HAP-1 (cell line): ENCODE results near the gene TBC1D10A.

Experiments
- DNase-seq, 2 experiments: peaks; one replicate each; pipeline ENCODE4 v3.0.0-alpha.2; 2016 to 2020; ENCODE audit warnings: low spot score in 2 of 2
- H3K27me3 ChIP-seq: fragments of 250-450 bp; sonication (Bioruptor Pico); 2 replicates; pipeline ENCODE4 v1.5.1; 2020; ENCODE audit warnings: low read depth, mild to moderate bottlenecking, moderate library complexity
- H3K36me3 ChIP-seq: fragments of 250-450 bp; sonication (Bioruptor Pico); replicated peaks from 2 replicates; pipeline ENCODE4 v1.5.1; 2020; ENCODE audit warnings: mild to moderate bottlenecking
- H3K4me1 ChIP-seq: fragments of 250-450 bp; sonication (Bioruptor Pico); 2 replicates; pipeline ENCODE4 v1.5.1; 2020; ENCODE audit warnings: mild to moderate bottlenecking
- H3K4me3 ChIP-seq: fragments of 250-450 bp; sonication (Bioruptor Pico); 2 replicates; pipeline ENCODE4 v1.5.1; 2020; ENCODE audit warnings: mild to moderate bottlenecking, moderate library complexity
- H3K9me3 ChIP-seq: fragments of 250-450 bp; sonication (Bioruptor Pico); 2 replicates; pipeline ENCODE4 v1.5.1; 2020; ENCODE audit warnings: mild to moderate bottlenecking, moderate library complexity
- in situ Hi-C: fragments of 300-500 bp; cut with MboI; formaldehyde crosslinking; loops from 3 replicates; pipeline ENCODE4 v1.14.3; 2020; ENCODE audit warnings: low sequenced_read_pairs, inconsistent platforms, mixed read lengths

TBC1D10A gene

DNA sequence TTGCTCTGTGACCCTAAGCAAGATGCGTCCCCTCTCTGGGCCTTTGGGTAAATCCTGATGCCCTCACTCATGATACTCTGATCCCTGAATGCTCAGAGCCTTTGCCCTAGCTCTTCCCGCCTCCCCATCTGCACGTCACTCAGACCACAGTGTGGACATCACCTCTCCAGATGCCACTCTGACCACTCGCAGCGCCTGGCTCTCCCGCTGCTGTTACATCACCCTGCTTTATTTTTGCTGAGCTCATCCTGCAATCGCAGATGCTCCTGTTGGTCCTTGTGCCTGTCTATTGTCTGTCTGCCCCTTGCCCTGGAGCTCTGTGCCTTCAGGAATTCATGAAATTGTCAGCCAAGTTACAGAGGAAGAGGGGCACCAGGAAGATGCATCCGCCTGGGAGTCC is 65.6 kb downstream of the TBC1D10A start:
- Histone ChIP-seq H3K9me3 (no peaks in the 10 kb centered on the region), H3K27me3 (no peaks in the 10 kb centered on the region), H3K4me3 (no peak overlapping the region), H3K36me3 (no peaks in the 10 kb centered on the region), H3K4me1 (peaks cover 7% of the 10 kb centered on the region)
- in situ Hi-C loops, result loop anchor here (5.0 kb wide), 1 partner anchor 154 kb away; no protein-coding TSS in a partner anchor
- DNase-seq, result no peak

GRCh38 chr22:30260682-30261081 is 66.1 kb downstream of the TBC1D10A start:
- H3K4me1 ChIP-seq, result peaks cover 10% of the 10 kb centered on the region

DNA sequence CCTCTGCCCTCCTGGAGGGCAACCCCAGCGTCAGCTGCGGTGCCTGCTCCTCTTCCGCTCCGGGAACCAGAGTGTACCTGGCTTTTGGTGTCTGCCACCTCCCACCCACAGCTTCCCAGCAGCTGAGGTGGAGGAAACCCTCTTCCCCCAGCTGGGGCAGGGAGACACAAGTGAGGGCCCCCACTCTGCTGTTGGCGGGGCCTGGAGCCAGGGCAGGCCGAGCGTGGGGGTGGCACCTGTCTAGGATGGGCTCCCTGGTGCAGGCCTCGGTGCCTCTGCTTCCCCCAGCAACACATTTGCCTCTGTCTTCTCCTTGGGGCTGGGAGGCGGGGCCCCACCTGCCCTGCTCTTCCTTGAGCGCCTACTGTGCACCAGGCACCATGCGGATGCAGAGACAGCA is 66.5 kb downstream of the TBC1D10A start:
- no peaks in the 10 kb centered on the region for H3K36me3 ChIP-seq
- in situ Hi-C loops, result loop anchor here (5.0 kb wide), 1 partner anchor 153 kb away; no protein-coding TSS in a partner anchor
- no peak for DNase-seq
- H3K27me3 ChIP-seq, result no peaks in the 10 kb centered on the region
- no peaks in the 10 kb centered on the region for H3K9me3 ChIP-seq
- H3K4me1 ChIP-seq, result peaks cover 10% of the 10 kb centered on the region
- no peak overlapping the region for H3K4me3 ChIP-seq

More at GRCh38 chr22:30260682-30261081, 66.1 kb downstream of the TBC1D10A start:
- no peaks in the 10 kb centered on the region for H3K9me3 ChIP-seq
- in situ Hi-C loops, result loop anchor here (5.0 kb wide), 1 partner anchor 153 kb away; no protein-coding TSS in a partner anchor
- DNase-seq, result no peak
- H3K4me3 ChIP-seq, result no peak overlapping the region
- H3K27me3 ChIP-seq, result no peaks in the 10 kb centered on the region
- H3K36me3 ChIP-seq, result no peaks in the 10 kb centered on the region

- in situ Hi-C loops, result no loop called here
- H3K4me1 ChIP-seq, result peaks cover 7% of the 10 kb centered on the region; the same call in 1 of the 2 replicates
These were observed 72.4 kb downstream of the TBC1D10A start for GRCh38 chr22:30254314-30254713.

GRCh38 chr22:30253205-30253852 is 73.4 kb downstream of the TBC1D10A start:
- in situ Hi-C loops, result no loop called here
- no peak for DNase-seq
- Histone ChIP-seq H3K4me1 (peaks cover 7% of the 10 kb centered on the region; the same call in 1 of the 2 replicates), H3K9me3 (no peaks in the 10 kb centered on the region), H3K36me3 (no peaks in the 10 kb centered on the region), H3K27me3 (no peaks in the 10 kb centered on the region), H3K4me3 (no peak overlapping the region)

More at GRCh38 chr22:30254314-30254713, 72.4 kb downstream of the TBC1D10A start:
- Histone ChIP-seq H3K4me3 (no peak overlapping the region), H3K36me3 (no peaks in the 10 kb centered on the region), H3K9me3 (no peaks in the 10 kb centered on the region), H3K27me3 (no peaks in the 10 kb centered on the region)
- DNase-seq, result no peak

DNA sequence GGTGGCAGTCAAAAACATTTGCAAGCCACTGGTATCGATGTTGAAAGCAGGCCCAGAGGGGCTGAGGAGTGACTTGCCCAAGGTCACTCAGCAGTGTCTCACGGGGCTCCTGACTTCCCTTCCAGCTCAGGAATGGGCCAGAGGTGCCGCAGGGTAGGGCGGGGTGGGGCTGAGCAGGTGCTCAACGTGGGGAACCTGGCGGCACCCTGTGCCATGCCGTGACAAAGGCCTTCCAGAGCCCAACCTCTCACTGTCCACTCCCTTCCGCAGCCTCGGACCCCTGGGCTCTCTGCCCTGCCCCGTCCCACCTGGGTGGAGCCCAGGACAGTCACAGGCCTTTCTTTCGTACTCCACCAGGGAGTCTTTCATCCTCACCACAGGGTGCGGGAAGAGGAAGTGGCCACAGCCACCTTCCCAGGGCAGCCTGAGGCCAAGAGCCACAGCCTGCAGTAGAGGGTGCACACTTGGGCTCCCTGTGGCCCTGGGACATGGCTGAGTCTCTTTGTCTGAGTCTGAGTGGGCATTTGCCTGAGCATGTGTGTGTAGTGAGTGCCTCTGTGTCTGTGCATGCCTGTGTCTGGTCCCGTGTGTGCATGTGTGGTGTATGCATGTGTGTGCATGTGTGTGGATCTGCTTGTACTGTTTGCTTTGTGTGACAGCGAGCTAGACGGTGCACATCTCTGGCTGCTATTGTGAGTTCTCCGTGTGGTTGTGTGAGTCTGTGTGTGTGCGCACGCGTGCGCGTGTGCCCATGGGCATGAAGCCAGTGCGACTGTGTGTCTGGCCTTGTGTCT is 74.1 kb downstream of the TBC1D10A start:
- Histone ChIP-seq H3K9me3 (no peaks in the 10 kb centered on the region), H3K4me3 (no peak overlapping the region), H3K27me3 (no peaks in the 10 kb centered on the region), H3K36me3 (no peaks in the 10 kb centered on the region), H3K4me1 (peaks cover 7% of the 10 kb centered on the region; the same call in 1 of the 2 replicates)
- in situ Hi-C loops, result no loop called here
- DNase-seq, result no peak

- DNase-seq, result no peak
- H3K4me3 ChIP-seq, result no peak overlapping the region
- in situ Hi-C loops, result no loop called here
- H3K4me1 ChIP-seq, result peaks cover 7% of the 10 kb centered on the region; the same call in 1 of the 2 replicates
- H3K9me3 ChIP-seq, result no peaks in the 10 kb centered on the region
- H3K27me3 ChIP-seq, result no peaks in the 10 kb centered on the region
- H3K36me3 ChIP-seq, result no peaks in the 10 kb centered on the region
These were observed 75.0 kb downstream of the TBC1D10A start for GRCh38 chr22:30251711-30252110.

GRCh38 chr22:30250661-30251267 is 76.0 kb downstream of the TBC1D10A start:
- no peaks in the 10 kb centered on the region for H3K9me3 ChIP-seq
- H3K36me3 ChIP-seq, result no peaks in the 10 kb centered on the region
- H3K4me3 ChIP-seq, result no peak overlapping the region
- peaks cover 7% of the 10 kb centered on the region for H3K4me1 ChIP-seq
- no peak for DNase-seq
- H3K27me3 ChIP-seq, result no peaks in the 10 kb centered on the region
- in situ Hi-C loops, result no loop called here

DNA sequence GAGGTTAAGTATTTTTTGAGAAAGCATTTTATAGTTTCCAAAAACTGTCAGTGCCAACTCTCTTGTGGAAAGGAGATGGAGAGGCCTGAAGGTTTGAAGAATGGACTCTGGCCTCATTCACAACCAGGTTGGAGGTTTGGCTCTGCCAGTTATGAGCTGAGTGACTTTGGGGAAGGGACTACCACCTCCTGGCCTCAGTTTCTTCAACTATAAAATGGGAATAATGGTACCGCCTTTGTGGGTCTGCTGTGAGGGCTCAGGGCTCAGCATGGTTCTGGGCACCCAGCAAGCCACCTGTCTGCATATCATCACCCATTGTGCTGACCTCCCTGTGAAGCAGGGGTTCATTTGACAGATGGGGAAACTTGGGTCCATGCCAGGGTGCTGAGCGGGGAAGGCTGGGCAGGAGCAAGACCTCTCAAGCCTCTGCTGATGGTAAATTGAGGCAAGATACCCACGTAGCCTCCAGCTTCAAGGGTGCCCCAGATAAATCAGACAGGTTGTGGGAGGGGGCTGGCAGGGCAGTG is 76.6 kb downstream of the TBC1D10A start:
- H3K27me3 ChIP-seq, result no peaks in the 10 kb centered on the region
- no peak for DNase-seq
- no peaks in the 10 kb centered on the region for H3K9me3 ChIP-seq
- in situ Hi-C loops, result no loop called here
- no peak overlapping the region for H3K4me3 ChIP-seq
- H3K4me1 ChIP-seq, result peaks cover 11% of the 10 kb centered on the region
- H3K36me3 ChIP-seq, result no peaks in the 10 kb centered on the region

- no peak for DNase-seq
- no peak overlapping the region for H3K4me3 ChIP-seq
- in situ Hi-C loops, result no loop called here
- H3K27me3 ChIP-seq, result no peaks in the 10 kb centered on the region
- no peaks in the 10 kb centered on the region for H3K9me3 ChIP-seq
- H3K4me1 ChIP-seq, result peaks cover 11% of the 10 kb centered on the region
- no peaks in the 10 kb centered on the region for H3K36me3 ChIP-seq
These were observed 77.4 kb downstream of the TBC1D10A start for GRCh38 chr22:30249049-30250038.

- Histone ChIP-seq H3K4me3 (no peak overlapping the region), H3K4me1 (peaks cover 11% of the 10 kb centered on the region), H3K27me3 (no peaks in the 10 kb centered on the region), H3K36me3 (no peaks in the 10 kb centered on the region), H3K9me3 (no peaks in the 10 kb centered on the region)
- in situ Hi-C loops, result no loop called here
- no peak for DNase-seq
These were observed 78.3 kb downstream of the TBC1D10A start for GRCh38 chr22:30248484-30248883.

GRCh38 chr22:30247974-30248373 is 78.8 kb downstream of the TBC1D10A start:
- DNase-seq, result no peak
- H3K27me3 ChIP-seq, result no peaks in the 10 kb centered on the region
- no peak overlapping the region for H3K4me3 ChIP-seq
- H3K36me3 ChIP-seq, result no peaks in the 10 kb centered on the region
- H3K4me1 ChIP-seq, result peaks cover 11% of the 10 kb centered on the region
- H3K9me3 ChIP-seq, result no peaks in the 10 kb centered on the region
- in situ Hi-C loops, result no loop called here

GRCh38 chr22:30247561-30247960 is 79.2 kb downstream of the TBC1D10A start:
- peaks cover 11% of the 10 kb centered on the region for H3K4me1 ChIP-seq
- no peaks in the 10 kb centered on the region for H3K27me3 ChIP-seq
- H3K9me3 ChIP-seq, result no peaks in the 10 kb centered on the region
- H3K36me3 ChIP-seq, result no peaks in the 10 kb centered on the region
- DNase-seq, result no peak
- H3K4me3 ChIP-seq, result no peak overlapping the region
- in situ Hi-C loops, result no loop called here
